Muscle layer of duodenum (tissue), 2 donors: ENCODE data around the gene ARNT2.

Experiments used
- H3K27ac ChIP-seq: one replicate; pipeline ENCODE4 v1.7.0; 2013; ENCODE audit warnings: mild to moderate bottlenecking, low read length
- H3K27me3 ChIP-seq: one replicate; pipeline ENCODE4 v1.7.0; 2013; ENCODE audit warnings: low read depth, mild to moderate bottlenecking, control low read depth, low read length
- H3K36me3 ChIP-seq, 2 donors: one replicate each; pipeline ENCODE4 v1.7.0; 2013; ENCODE audit warnings: low read length in 2 of 2, control low read depth in 1 of 2, mild to moderate bottlenecking in 1 of 2; ENCODE audit not compliant: insufficient read depth in 2 of 2, control insufficient read depth in 1 of 2
- H3K4me1 ChIP-seq, 2 donors: one replicate each; pipeline ENCODE4 v1.7.0; 2013; ENCODE audit warnings: low read length in 2 of 2, mild to moderate bottlenecking in 2 of 2, control low read depth in 1 of 2, moderate library complexity in 1 of 2; ENCODE audit not compliant: insufficient read depth in 2 of 2, control insufficient read depth in 1 of 2
- H3K4me3 ChIP-seq, 2 donors: one replicate each; pipeline ENCODE4 v1.7.0; 2013; ENCODE audit warnings: low read length in 2 of 2, low read depth in 1 of 2, mild to moderate bottlenecking in 1 of 2
- H3K9me3 ChIP-seq, 2 donors: one replicate each; pipeline ENCODE4 v1.7.0; 2013; ENCODE audit warnings: low read length in 2 of 2, control low read depth in 1 of 2, mild to moderate bottlenecking in 1 of 2; ENCODE audit not compliant: control insufficient read depth in 1 of 2
- donor health status: healthy.

ARNT2 gene

GRCh38 chr15:80591471-80591870, 187.3 kb downstream of the ARNT2 start:
- Histone ChIP-seq H3K4me3 (no peak overlapping the region), H3K9me3 (no peaks in the 10 kb centered on the region), H3K4me1 (no peaks in the 10 kb centered on the region), H3K36me3 (peaks cover 0 to 22% of the 10 kb centered on the region in 2 donors), H3K27me3 (no peaks in the 10 kb centered on the region), H3K27ac (no peak overlapping the region)

GRCh38 chr15:80591938-80592825, 188.0 kb downstream of the ARNT2 start:
- no peaks in the 10 kb centered on the region for H3K27me3 ChIP-seq
- peaks cover 0 to 22% of the 10 kb centered on the region in 2 donors for H3K36me3 ChIP-seq
- no peak overlapping the region for H3K4me3 ChIP-seq
- no peaks in the 10 kb centered on the region for H3K4me1 ChIP-seq
- no peaks in the 10 kb centered on the region for H3K9me3 ChIP-seq
- H3K27ac ChIP-seq = no peak overlapping the region

- Histone ChIP-seq H3K27me3 (no peaks in the 10 kb centered on the region), H3K36me3 (peaks cover 0 to 22% of the 10 kb centered on the region in 2 donors), H3K9me3 (no peaks in the 10 kb centered on the region), H3K4me3 (no peak overlapping the region), H3K4me1 (no peaks in the 10 kb centered on the region), H3K27ac (no peak overlapping the region)
Measured at GRCh38 chr15:80593486-80594030, 189.4 kb downstream of the ARNT2 start.

- no peaks in the 10 kb centered on the region for H3K4me1 ChIP-seq
- H3K27me3 ChIP-seq = no peaks in the 10 kb centered on the region
- no peak overlapping the region for H3K4me3 ChIP-seq
- H3K9me3 ChIP-seq = no peaks in the 10 kb centered on the region
- peaks cover 0 to 22% of the 10 kb centered on the region in 2 donors for H3K36me3 ChIP-seq
- H3K27ac ChIP-seq = no peak overlapping the region
Measured at GRCh38 chr15:80594091-80594889, 190.1 kb downstream of the ARNT2 start.

GRCh38 chr15:80595396-80595795, 191.2 kb downstream of the ARNT2 start:
- Histone ChIP-seq H3K27ac (no peak overlapping the region), H3K9me3 (no peaks in the 10 kb centered on the region), H3K4me1 (no peaks in the 10 kb centered on the region), H3K27me3 (no peaks in the 10 kb centered on the region), H3K36me3 (peaks cover 0 to 22% of the 10 kb centered on the region in 2 donors), H3K4me3 (no peak overlapping the region)

- H3K27ac ChIP-seq = no peak overlapping the region
- no peaks in the 10 kb centered on the region for H3K9me3 ChIP-seq
- no peaks in the 10 kb centered on the region for H3K27me3 ChIP-seq
- H3K36me3 ChIP-seq = peaks cover 0 to 15% of the 10 kb centered on the region in 2 donors
- H3K4me1 ChIP-seq = no peaks in the 10 kb centered on the region
- H3K4me3 ChIP-seq = no peak overlapping the region
Measured at GRCh38 chr15:80596521-80596976, 192.4 kb downstream of the ARNT2 start.

DNA sequence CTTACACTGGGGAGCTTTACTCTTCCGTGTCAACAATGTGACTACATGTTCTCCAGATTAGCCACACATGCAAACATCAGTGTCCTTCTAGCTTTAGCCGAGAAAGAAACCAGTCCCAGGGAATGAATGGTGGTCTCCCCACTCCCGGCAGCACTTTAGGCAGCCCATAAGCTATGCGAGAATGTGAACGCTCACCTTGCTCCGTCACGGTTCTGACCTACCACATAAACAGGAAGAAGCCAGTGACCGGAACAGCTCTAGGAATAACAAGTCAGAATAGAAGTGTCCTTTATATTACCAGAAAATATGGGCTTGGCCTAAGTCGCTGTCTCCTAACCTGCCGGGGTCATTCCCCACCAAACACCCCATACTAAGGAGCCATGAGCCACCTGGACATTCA, 192.9 kb downstream of the ARNT2 start:
- no peaks in the 10 kb centered on the region for H3K4me1 ChIP-seq

GRCh38 chr15:80599359-80599758, 195.2 kb downstream of the ARNT2 start:
- Histone ChIP-seq H3K27me3 (no peaks in the 10 kb centered on the region), H3K27ac (no peak overlapping the region), H3K9me3 (no peaks in the 10 kb centered on the region), H3K4me1 (no peaks in the 10 kb centered on the region), H3K36me3 (no peaks in the 10 kb centered on the region), H3K4me3 (no peak overlapping the region)

More for the DNA sequence above, 192.9 kb downstream of the ARNT2 start:
- no peaks in the 10 kb centered on the region for H3K9me3 ChIP-seq
- H3K36me3 ChIP-seq = peaks cover 0 to 12% of the 10 kb centered on the region in 2 donors
- no peaks in the 10 kb centered on the region for H3K27me3 ChIP-seq
- no peak overlapping the region for H3K27ac ChIP-seq
- H3K4me3 ChIP-seq = no peak overlapping the region

DNA sequence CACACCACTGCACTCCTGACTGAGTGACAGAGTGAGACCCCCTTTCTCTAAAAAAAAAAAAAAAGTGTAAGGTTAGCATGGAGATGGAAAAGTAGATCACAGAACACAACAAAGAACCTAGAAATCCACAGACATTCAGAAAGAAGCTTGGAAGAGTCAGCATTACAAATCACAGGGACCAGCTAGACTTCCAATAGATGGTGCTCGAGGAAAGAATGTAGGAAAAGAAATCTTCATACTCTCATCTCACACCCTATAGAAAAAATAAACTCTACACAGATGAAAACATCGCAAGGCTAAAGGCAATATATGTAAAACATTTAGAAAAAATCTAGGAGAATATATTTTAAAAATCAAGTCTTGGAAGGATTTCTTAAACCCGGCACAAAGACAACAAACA, 196.4 kb downstream of the ARNT2 start:
- H3K27ac ChIP-seq = no peak overlapping the region
- no peaks in the 10 kb centered on the region for H3K27me3 ChIP-seq
- no peak overlapping the region for H3K4me3 ChIP-seq
- no peaks in the 10 kb centered on the region for H3K9me3 ChIP-seq
- H3K36me3 ChIP-seq = no peaks in the 10 kb centered on the region
- no peaks in the 10 kb centered on the region for H3K4me1 ChIP-seq

DNA sequence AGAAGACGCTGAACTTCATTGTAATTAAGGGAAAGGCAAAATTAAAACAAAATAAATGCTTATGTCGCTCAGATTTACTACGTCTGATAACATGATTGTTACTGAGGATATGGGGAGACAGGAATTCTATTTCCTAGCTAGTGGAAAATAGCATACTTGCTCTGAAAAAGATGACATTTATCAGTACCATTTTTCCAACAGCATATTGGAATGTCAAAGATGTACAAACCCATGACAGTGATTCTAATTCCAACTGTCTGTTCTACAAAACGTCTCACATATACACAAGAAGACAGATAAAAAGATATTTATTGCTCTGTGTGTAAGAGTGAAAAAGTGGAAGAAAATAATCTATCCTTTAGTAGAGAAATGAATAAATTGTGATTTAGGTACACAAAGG, 197.1 kb downstream of the ARNT2 start:
- H3K27ac ChIP-seq = no peak overlapping the region
- H3K4me1 ChIP-seq = no peaks in the 10 kb centered on the region
- H3K36me3 ChIP-seq = no peaks in the 10 kb centered on the region
- H3K4me3 ChIP-seq = no peak overlapping the region
- H3K9me3 ChIP-seq = no peaks in the 10 kb centered on the region
- no peaks in the 10 kb centered on the region for H3K27me3 ChIP-seq
